Peyer's patch (tissue), 4 donors: ENCODE results near the gene SHC3.

Experiments
- CTCF ChIP-seq, 6 experiments: fragments of 450-650 bp in 4 of 6; fragments of 200-600 bp in 2 of 6; sonication (generic) in 1 of 6; IDR thresholded peaks; one replicate each; pipeline ENCODE4 v1.5.1; 2017 to 2019; ENCODE audit warnings: antibody characterized with exemption in 6 of 6, mild to moderate bottlenecking in 3 of 6, moderate library complexity in 1 of 6
- POLR2A ChIP-seq, 2 donors: fragments of 450-650 bp; IDR thresholded peaks; one replicate each; pipeline ENCODE4 v1.5.1; 2017; ENCODE audit warnings: antibody characterized with exemption in 2 of 2, mild to moderate bottlenecking in 2 of 2, moderate library complexity in 2 of 2

DNA sequence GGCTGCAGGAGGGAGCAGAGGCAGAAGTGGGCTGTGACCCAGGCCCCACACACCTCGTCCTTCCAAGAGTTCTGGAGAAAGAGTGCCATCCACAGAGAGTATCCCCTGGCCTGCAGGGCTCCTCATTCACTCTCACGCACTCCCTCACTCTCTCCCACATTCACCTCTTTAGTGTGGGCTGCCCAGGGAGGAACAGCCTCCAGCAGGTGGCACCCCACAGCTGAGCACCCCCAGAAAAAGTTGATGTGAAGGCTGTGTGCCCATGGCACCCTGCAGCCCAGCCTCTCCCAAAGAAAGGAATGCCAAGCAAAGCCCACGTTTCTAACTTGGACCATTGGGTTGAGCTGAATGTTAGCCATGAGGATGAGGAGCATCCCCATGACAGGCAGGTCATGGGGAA, 4.5 kb upstream of the SHC3 start:
- TF ChIP-seq POLR2A (IDR thresholded peaks at IDR 0.05) (no peak), CTCF (IDR thresholded peaks at IDR 0.05) (no peak)
